Measurements from ENCODE around the gene ENTPD6. TPM values are rescaled to one million over a fixed set of nuclear protein-coding genes. Genes with fewer than 3 reads are reported as not detected.

ENTPD6 gene
- total RNA-seq, 1 donor from 2014 or later, result 106 TPM

GRCh38 chr20:25223179-25223661, 27.7 kb downstream of the ENTPD6 start:
- Histone ChIP-seq H3K4me3 (no peak overlapping the region), H3K4me1 (peaks cover 98% of the 10 kb centered on the region), H3K27ac (replicated peaks) (peak overlapping the region; percentile 90), H3K27me3 (ENCODE audit: low read depth) (no peaks in the 10 kb centered on the region), H3K36me3 (peaks cover 41% of the 10 kb centered on the region), H3K9me3 (replicated peaks) (no peaks in the 10 kb centered on the region)
- intact Hi-C loops (cut with micrococcal nuclease), result no loop called here
- TF ChIP-seq, protein P1, sequence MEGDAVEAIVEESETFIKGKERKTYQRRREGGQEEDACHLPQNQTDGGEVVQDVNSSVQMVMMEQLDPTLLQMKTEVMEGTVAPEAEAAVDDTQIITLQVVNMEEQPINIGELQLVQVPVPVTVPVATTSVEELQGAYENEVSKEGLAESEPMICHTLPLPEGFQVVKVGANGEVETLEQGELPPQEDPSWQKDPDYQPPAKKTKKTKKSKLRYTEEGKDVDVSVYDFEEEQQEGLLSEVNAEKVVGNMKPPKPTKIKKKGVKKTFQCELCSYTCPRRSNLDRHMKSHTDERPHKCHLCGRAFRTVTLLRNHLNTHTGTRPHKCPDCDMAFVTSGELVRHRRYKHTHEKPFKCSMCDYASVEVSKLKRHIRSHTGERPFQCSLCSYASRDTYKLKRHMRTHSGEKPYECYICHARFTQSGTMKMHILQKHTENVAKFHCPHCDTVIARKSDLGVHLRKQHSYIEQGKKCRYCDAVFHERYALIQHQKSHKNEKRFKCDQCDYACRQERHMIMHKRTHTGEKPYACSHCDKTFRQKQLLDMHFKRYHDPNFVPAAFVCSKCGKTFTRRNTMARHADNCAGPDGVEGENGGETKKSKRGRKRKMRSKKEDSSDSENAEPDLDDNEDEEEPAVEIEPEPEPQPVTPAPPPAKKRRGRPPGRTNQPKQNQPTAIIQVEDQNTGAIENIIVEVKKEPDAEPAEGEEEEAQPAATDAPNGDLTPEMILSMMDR (IDR thresholded peaks at IDR 0.05; ENCODE audit: borderline replicate concordance), result no peak
- DNase-seq, result no peak

- Histone ChIP-seq H3K27ac (replicated peaks) (peak overlapping the region; percentile 90), H3K9me3 (replicated peaks) (no peaks in the 10 kb centered on the region), H3K4me1 (peaks cover 98% of the 10 kb centered on the region), H3K36me3 (peaks cover 33% of the 10 kb centered on the region), H3K4me3 (no peak overlapping the region), H3K27me3 (ENCODE audit: low read depth) (no peaks in the 10 kb centered on the region)
- no peak for DNase-seq
- TF ChIP-seq, protein P1 (IDR thresholded peaks at IDR 0.05; ENCODE audit: borderline replicate concordance), result no peak
- intact Hi-C loops (cut with micrococcal nuclease), result no loop called here
These were observed 28.5 kb downstream of the ENTPD6 start for GRCh38 chr20:25223765-25224720.

DNA sequence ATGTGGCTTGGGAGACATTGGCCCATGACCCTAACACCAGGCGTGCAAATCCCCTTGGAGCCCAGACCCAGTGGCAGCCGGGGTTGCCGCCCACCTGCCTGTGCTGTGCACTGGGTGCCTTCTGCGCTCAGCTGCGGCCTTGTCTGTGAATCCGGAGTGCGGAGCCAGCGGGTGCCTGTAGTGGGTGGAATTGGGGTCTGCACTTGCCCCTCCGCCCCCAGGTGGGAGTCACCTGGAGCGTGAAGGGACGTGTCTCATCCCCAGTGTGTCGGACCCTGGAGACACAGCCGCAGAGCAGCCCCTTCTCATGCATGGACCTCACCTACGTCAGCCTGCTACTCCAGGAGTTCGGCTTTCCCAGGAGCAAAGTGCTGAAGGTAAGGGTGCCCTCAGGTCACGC, 29.4 kb downstream of the ENTPD6 start:
- no peaks in the 10 kb centered on the region for H3K27me3 ChIP-seq (ENCODE audit: low read depth)
- peaks cover 98% of the 10 kb centered on the region for H3K4me1 ChIP-seq
- TF ChIP-seq, protein P1 (IDR thresholded peaks at IDR 0.05; ENCODE audit: borderline replicate concordance), result no peak
- H3K36me3 ChIP-seq, result peaks cover 24% of the 10 kb centered on the region
- H3K27ac ChIP-seq (replicated peaks), result peak overlapping the region; percentile 90
- intact Hi-C loops (cut with micrococcal nuclease), result no loop called here
- no peaks in the 10 kb centered on the region for H3K9me3 ChIP-seq (replicated peaks)
- DNase-seq, result no peak
- H3K4me3 ChIP-seq, result no peak overlapping the region

DNA sequence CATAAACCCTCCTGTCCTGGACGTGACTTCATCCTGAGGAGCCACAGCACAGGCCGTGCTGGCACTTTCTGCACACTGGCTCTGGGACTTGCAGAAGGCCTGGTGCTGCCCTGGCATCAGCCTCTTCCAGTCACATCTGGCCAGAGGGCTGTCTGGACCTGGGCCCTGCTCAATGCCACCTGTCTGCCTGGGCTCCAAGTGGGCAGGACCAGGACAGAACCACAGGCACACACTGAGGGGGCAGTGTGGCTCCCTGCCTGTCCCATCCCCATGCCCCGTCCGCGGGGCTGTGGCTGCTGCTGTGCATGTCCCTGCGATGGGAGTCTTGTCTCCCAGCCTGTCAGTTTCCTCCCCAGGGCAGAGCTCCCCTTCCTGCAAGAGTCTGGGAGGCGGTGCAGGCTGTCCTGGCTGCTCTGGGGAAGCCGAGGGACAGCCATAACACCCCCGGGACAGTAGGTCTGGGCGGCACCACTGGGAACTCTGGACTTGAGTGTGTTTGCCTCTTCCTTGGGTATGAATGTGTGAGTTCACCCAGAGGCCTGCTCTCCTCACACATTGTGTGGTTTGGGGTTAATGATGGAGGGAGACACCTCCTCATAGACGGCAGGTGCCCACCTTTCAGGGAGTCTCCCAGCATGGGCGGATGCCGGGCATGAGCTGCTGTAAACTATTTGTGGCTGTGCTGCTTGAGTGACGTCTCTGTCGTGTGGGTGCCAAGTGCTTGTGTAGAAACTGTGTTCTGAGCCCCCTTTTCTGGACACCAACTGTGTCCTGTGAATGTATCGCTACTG, 30.3 kb downstream of the ENTPD6 start:
- peak; percentile 57 for DNase-seq
- no peaks in the 10 kb centered on the region for H3K9me3 ChIP-seq (replicated peaks)
- no peaks in the 10 kb centered on the region for H3K27me3 ChIP-seq (ENCODE audit: low read depth)
- intact Hi-C loops (cut with micrococcal nuclease), result no loop called here
- no peak overlapping the region for H3K4me3 ChIP-seq
- H3K36me3 ChIP-seq, result peaks cover 20% of the 10 kb centered on the region
- peaks cover 98% of the 10 kb centered on the region for H3K4me1 ChIP-seq
- H3K27ac ChIP-seq (replicated peaks), result peak overlapping the region; percentile 90
- TF ChIP-seq, protein P1 (IDR thresholded peaks at IDR 0.05; ENCODE audit: borderline replicate concordance), result no peak
